GM19239 (cell line): ENCODE results near the gene ITGA1.
"Not testable (repeated sequence)": the region's sequence is repeated elsewhere in the genome, so short reads cannot be mapped to it uniquely, and the experiment has no call there.

Experiments
- DNase-seq: peaks from one replicate; pipeline ENCODE4 v3.0.0; 2011; ENCODE audit warnings: low spot score; ENCODE audit not compliant: insufficient read length
- FAIRE-seq: peaks from 2 replicates; lab custom pipeline; 2011; peaks lifted over from hg19 to GRCh38; lab: Jason Lieb, UNC

Gene ITGA1

GRCh38 chr5:52854301-52854700 is 66.6 kb downstream of the ITGA1 start:
- no peak for DNase-seq
- FAIRE-seq = no peak

DNA sequence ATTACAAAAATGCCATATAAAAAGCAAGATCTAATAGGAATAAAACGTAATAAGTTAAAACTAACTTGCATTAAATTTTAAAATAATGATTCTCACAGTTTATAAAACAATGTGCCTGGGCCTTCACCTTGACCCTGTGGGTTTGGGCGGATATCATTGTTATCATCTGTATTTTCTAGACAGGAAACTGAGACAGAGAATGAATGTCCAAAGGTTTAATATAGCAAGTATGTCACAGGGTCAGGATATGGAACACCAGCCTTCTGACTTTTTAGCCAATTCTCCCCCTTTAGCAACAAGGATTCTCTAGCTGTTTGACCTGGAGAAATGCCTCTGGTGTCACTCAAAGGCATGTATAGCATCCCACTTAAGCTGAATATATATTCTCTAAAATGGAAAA is 67.2 kb downstream of the ITGA1 start:
- DNase-seq = no peak
- FAIRE-seq = no peak

DNA sequence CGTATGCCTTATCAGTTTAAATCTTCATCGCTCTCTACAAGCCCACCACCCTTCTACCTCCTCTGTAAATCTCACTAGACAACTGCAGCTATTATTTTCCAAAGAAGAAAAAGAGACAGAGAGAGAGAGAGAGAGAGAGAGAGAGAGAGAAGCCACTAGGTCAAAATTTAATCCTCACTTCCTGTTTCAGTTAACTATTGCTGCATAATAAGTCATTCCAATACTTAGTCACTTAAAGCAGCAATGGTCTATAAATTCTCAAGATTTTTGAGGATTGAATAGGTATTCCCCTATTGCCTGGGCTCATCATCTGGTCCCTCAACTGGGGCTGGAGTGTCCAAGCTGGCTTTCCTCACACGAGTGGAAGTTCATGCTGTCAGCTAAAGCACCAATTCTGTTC is 68.8 kb downstream of the ITGA1 start:
- no peak for FAIRE-seq
- DNase-seq = no peak

DNA sequence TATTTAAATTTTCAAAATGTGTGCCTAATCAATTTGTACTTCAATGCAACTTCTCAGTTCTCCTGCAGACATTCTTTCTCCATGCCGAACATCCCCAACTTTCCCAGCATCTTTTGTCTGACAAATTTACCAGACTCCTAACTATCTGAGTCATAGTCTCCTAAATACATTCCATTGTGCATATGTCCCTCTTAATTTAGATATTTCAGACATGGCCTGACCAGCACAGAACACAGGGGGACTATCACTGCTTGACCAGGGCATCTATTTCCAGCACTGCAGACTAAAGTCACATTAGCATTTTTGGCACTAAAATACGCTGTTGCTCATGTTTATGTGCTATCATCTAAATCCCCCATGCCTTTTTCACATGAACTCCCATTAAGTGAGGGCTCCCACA is 71.9 kb downstream of the ITGA1 start:
- DNase-seq (no peak), FAIRE-seq (no peak)

DNA sequence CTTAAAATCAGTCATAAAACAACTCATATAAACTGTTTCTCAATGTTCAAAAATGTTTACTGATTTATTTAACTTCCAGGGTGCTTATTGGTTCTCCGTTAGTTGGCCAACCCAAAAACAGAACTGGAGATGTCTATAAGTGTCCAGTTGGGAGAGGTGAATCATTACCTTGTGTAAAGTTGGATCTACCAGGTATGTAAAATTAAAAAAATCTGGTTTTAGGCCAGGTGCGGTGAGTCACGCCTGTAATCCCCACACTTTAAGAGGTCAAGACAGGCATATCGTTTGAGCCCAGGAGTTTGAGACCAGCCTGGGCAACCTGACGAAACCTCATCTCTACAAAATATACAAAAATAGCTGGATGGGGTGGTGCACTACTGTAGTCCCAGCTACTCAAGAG is 73.7 kb downstream of the ITGA1 start:
- no peak for FAIRE-seq
- no peak for DNase-seq

GRCh38 chr5:52863715-52864290 is 76.1 kb downstream of the ITGA1 start:
- DNase-seq (no peak), FAIRE-seq (no peak)

DNA sequence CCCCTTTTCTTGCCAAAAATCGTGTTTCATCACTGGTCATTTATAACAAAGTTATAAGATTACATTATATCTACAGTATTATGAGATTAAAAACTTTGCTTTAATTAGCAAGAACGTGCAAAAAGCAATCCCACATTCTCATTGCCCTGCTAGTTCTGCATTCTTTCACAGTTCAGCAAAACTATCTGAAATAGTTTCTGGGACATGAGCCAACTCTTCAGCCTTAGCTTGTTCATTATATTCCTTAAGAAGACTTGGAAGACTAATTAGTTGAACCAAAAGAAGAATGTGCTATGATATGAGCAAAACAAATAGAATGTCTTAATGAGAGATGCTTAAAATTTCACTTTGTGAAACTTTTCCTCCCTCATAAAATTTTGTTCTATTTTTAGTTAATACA is 76.7 kb downstream of the ITGA1 start:
- no peak for FAIRE-seq
- DNase-seq = no peak

DNA sequence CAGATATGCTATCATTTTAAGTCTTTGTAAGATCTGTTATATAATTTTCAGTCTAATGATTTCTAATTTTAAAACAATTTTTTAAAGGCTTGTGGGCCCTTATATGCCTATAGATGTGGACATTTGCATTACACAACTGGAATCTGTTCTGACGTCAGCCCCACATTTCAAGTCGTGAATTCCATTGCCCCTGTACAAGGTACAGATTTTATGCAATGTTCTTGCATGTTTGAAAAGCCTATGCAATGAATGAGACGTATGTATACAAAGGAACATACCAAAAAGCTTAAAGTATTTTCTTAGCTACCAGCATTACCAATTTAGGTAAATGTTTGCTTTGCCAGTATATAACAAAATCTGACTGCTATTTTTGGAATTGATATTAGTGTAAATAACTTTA is 77.2 kb downstream of the ITGA1 start:
- FAIRE-seq (no peak), DNase-seq (no peak)

GRCh38 chr5:52865991-52866390 is 78.3 kb downstream of the ITGA1 start:
- DNase-seq, FAIRE-seq: not testable (repeated sequence)

DNA sequence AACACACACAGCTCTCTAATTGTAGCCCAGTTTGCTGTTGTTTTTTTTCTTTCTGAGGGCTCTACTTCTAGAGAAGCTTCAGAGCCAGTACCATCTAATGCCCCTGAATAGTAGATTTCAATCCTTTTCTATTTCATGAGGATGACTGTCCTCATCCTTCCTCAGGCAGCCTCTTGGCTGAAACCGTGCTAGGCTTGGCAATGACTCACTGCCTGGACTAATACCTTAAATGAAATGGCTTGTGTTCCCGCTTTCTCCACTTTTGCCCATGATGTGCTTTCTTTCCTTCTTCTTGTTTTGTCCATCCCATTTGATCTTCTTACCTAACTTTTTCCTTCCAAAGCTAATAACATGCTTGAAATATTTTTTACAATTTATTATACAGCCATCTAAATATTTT is 80.1 kb downstream of the ITGA1 start:
- FAIRE-seq (no peak), DNase-seq (no peak)

- no peak for DNase-seq
These were observed 80.7 kb downstream of the ITGA1 start for GRCh38 chr5:52868417-52868816.

GRCh38 chr5:52869391-52869790 is 81.7 kb downstream of the ITGA1 start:
- no peak for FAIRE-seq
- DNase-seq = no peak

More at GRCh38 chr5:52868417-52868816, 80.7 kb downstream of the ITGA1 start:
- FAIRE-seq = no peak

DNA sequence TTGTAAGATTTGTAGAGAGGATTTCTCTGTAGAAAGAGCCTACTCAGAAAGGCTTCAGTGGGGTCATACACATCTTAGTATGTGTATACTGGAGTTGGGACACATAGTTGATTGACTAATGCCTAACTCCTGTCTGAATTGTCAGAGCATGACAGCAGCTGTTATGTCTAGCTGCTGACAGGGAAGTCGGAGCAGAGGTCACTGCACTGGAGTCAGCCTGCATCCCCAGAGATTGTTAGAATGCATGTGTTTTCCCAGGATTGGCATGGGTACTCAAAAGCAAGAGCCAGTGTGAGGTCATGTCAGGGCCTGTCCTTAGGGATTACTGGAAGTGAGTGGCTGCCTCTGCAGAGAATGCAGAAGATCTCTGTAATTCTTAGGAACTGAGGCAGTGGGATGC is 82.7 kb downstream of the ITGA1 start:
- no peak for DNase-seq
- no peak for FAIRE-seq

DNA sequence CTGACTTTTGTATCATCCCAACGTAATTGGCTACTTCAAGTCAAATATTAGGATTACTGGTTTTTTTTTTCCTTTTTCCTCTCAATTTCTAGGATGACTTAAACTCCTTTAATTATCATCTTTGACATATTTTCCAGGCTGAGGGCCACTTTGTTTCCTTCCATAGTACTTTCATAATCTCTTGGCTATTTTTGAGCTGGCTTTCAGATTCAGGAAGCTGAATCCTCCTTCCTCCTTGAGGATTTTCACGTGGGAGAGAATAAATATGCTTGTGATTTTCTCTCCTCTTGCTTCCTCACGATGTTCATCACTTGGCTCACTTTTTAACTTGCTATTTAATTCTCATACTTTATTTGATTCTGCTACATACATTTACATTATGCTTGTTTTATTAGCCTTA is 88.1 kb downstream of the ITGA1 start:
- FAIRE-seq (no peak), DNase-seq (no peak)

GRCh38 chr5:52876456-52876855 is 88.7 kb downstream of the ITGA1 start:
- DNase-seq (no peak), FAIRE-seq (no peak)

DNA sequence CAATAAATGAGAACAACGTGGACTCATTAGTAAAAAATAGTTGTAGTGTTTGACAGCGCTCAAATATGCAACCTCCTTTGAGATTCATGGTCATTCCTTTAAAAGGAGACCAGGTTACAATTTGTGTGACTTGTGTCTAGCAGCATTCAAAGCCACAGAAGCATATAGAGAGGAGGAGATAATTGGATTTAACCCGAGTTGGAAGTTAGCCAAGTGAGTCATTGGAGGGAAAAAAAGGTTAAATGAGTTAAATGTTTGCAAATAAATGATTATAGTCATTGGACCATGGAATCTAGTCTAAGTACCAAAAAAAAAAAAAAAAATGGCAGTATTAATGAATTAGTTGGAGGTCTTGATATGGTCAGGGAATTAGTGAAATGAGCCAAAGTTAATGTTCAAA is 90.9 kb downstream of the ITGA1 start:
- no peak for DNase-seq

DNA sequence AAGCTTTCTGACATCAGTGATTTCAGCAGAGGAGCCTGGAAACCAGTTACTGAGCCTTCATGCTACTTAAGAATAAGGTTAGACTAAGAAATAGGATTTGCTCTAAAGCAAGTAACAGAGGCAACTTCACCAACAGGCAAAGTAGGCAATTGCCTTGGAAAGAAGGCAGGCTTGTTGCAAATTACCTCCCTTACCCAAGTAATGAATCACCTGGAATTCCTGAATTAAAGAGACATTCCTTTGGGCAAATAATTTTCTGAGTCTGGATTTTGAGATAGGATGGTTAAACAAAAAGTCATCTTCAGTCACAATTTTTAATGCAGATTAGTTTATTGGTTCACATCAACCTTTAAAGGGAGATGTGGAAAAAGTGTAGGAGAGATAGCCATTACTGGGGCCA is 92.8 kb downstream of the ITGA1 start:
- DNase-seq (no peak), FAIRE-seq (no peak)

More for the DNA sequence above, 90.9 kb downstream of the ITGA1 start:
- no peak for FAIRE-seq

GRCh38 chr5:52881468-52881867 is 93.8 kb downstream of the ITGA1 start:
- DNase-seq (no peak), FAIRE-seq (no peak)

- DNase-seq = no peak
These were observed 95.4 kb downstream of the ITGA1 start for GRCh38 chr5:52883110-52883509.

GRCh38 chr5:52884453-52884852 is 96.7 kb downstream of the ITGA1 start:
- DNase-seq (no peak), FAIRE-seq (no peak)

More at GRCh38 chr5:52883110-52883509, 95.4 kb downstream of the ITGA1 start:
- no peak for FAIRE-seq

- FAIRE-seq (no peak), DNase-seq (no peak)
These were observed 97.9 kb downstream of the ITGA1 start for GRCh38 chr5:52885614-52886013.

DNA sequence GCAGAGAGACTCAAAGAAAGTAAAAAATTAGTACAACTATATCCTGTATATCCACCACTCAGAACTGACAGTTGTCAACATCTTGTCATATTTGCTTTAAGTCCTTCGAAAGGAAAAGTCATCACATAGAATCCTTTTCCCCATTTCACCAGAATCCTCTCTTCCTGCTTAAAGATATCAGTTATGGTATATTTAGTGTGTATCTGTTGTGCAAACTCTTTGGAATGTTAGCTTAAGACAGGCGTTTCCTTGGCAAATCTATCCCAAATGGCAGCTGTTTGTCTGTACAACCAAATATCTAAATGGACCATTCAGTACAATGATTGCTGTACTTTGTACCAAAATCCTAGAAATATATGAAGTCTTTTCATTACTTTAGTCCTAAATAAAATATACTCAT is 98.5 kb downstream of the ITGA1 start:
- DNase-seq (no peak), FAIRE-seq (no peak)

DNA sequence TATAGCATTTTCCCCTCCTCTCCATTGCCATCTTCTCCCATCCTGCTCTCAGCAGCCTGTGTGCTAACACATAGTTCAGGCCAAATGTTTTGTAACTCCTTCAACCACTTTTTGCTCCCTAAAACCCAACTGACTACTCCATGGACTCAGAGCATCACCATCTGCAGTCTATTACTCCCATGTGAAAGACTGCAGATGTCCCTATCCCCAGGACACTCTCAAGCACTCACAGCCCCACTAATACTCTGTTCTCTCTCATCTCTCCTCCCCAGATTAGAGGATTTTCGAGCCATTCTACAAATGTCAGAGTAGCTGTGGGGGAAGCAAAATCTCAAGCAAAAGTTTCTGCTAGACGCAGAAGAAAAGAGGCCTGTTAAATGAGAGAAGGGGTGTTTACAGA is 99.3 kb downstream of the ITGA1 start:
- DNase-seq = no peak
- FAIRE-seq = no peak
